Testis (tissue), 3 donors: ENCODE data around the gene RIPPLY1. TPM values are rescaled to one million over a fixed set of nuclear protein-coding genes. Genes with fewer than 3 reads are reported as not detected.

Experiments used
- DNase-seq: peaks from one replicate; pipeline ENCODE4 v3.0.0-alpha.2; 2019
- H3K27ac ChIP-seq, 2 donors: fragments of 200-600 bp; sonication (generic); one replicate each; pipeline ENCODE4 v1.5.1; 2019
- H3K27me3 ChIP-seq: fragments of 200-600 bp; sonication (generic); one replicate; pipeline ENCODE4 v1.5.1; 2019
- H3K36me3 ChIP-seq: fragments of 200-600 bp; sonication (generic); one replicate; pipeline ENCODE4 v1.5.1; 2017; ENCODE audit warnings: low read depth; ENCODE audit errors: missing control alignments
- H3K4me1 ChIP-seq: fragments of 200-600 bp; sonication (generic); one replicate; pipeline ENCODE4 v1.5.1; 2019
- H3K4me3 ChIP-seq, 2 donors: fragments of 200-600 bp; sonication (generic); one replicate each; pipeline ENCODE4 v1.5.1; 2017 to 2019
- H3K9me3 ChIP-seq: fragments of 200-600 bp; sonication (generic); one replicate; pipeline ENCODE4 v1.5.1; 2017
- CTCF ChIP-seq, 3 experiments: fragments of 450-650 bp in 2 of 3; fragments of 200-600 bp in 1 of 3; sonication (generic) in 1 of 3; IDR thresholded peaks; one replicate each; pipeline ENCODE4 v1.5.1; 2016 to 2019; ENCODE audit warnings: antibody characterized with exemption in 3 of 3, mild to moderate bottlenecking in 2 of 3, moderate library complexity in 1 of 3
- POLR2A ChIP-seq: fragments of 450-650 bp; IDR thresholded peaks from one replicate; pipeline ENCODE4 v1.6.1; 2017; ENCODE audit warnings: antibody characterized with exemption, mild to moderate bottlenecking, moderate library complexity
- WGBS, 2 donors: methylation state at CpG; one replicate each; pipeline ENCODE4 v1.1.5; 2018; 5-methylcytosine and 5-hydroxymethylcytosine counted together
- intact Hi-C: fragments of 100-400 bp; cut with DNase I; formaldehyde crosslinking; loops from one replicate; pipeline ENCODE4 v1.15.1; 2023; ENCODE audit warnings: low total_unique reads
- polyA plus RNA-seq: library from polyadenylated mRNA; stranded (reverse); fragments of 350-450 nt; fragmentation: Illumina TruSeq; extraction: RNeasy Lipid Tissue Mini Kit (QIAGEN cat#74804); gene quantifications from one replicate; pipeline ENCODE4 v1.2.3, GENCODE V29; 2014; ENCODE audit warnings: low read depth, low replicate concordance; ENCODE audit not compliant: insufficient read depth
- total RNA-seq, 2 donors: library from RNA; depleted of rRNA; stranded (reverse); fragments of >200 nt; gene quantifications; one replicate each; pipeline ENCODE4 v1.2.3, GENCODE V29; 2016

The RIPPLY1 gene
- total and polyA plus RNA-seq, 3 donors from 2014 or later, result not detected

DNA sequence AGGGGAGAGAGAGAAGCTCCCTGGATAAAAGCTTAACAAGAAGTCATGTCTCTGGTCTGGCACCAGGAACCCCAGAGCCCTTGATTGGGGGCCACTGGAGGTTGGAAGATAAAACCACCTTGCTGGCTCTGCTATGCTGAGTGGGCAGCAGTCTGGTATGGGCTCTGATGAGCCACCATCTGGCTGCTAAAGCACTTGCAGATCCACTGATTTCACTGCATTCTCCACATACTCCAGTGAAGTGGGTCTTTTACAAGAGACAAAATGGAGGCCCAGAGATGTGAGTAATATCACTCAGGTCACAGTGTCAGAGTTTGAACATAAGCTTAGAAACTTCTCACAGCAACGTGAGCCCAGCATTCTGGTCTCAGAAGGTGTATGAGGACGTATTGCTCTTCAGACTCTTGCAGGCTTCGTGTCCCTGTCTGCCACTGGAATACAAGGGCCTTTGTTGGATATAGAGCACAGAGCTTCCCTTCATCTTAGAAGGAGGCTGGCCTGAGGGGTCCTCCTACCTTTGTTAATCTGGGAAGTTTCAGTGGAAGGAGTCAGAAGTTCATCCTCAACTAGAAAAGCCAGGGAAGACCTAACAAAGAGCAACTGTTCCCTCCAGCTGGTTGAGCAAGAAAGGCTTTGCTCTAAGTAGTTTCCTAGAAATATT, 28.8 kb upstream of the RIPPLY1 start:
- no peak for TF ChIP-seq CTCF (IDR thresholded peaks at IDR 0.05)
- TF ChIP-seq POLR2A, result no peak
- WGBS, 2 donors, result 70 to 90% methylated on average over 3 of the region's 3 CpGs
- no peaks in the 10 kb centered on the region for H3K4me1 ChIP-seq
- H3K4me3 ChIP-seq, result no peak overlapping the region
- H3K9me3 ChIP-seq, result no peaks in the 10 kb centered on the region
- DNase-seq, result no peak
- H3K36me3 ChIP-seq, result no peaks in the 10 kb centered on the region
- intact Hi-C loops, result no loop called here
- H3K27ac ChIP-seq, result no peak overlapping the region
- H3K27me3 ChIP-seq, result no peaks in the 10 kb centered on the region

GRCh38 chrX:106928227-106928626, 25.1 kb upstream of the RIPPLY1 start:
- H3K4me1 ChIP-seq, result no peaks in the 10 kb centered on the region
- no peaks in the 10 kb centered on the region for H3K27me3 ChIP-seq
- no peak overlapping the region for H3K27ac ChIP-seq
- 91% methylated on average over 3 of the region's 4 CpGs; no CpG with 5 or more reads in 1 of the 2 donors for WGBS, 2 donors
- no peak for DNase-seq
- intact Hi-C loops, result no loop called here
- no peaks in the 10 kb centered on the region for H3K36me3 ChIP-seq
- H3K4me3 ChIP-seq, result no peak overlapping the region
- no peak for TF ChIP-seq POLR2A
- TF ChIP-seq CTCF (IDR thresholded peaks at IDR 0.05), result no peak
- H3K9me3 ChIP-seq, result no peaks in the 10 kb centered on the region

GRCh38 chrX:106927700-106928099, 24.6 kb upstream of the RIPPLY1 start:
- Histone ChIP-seq H3K27ac (no peak overlapping the region), H3K36me3 (no peaks in the 10 kb centered on the region), H3K27me3 (no peaks in the 10 kb centered on the region), H3K4me1 (no peaks in the 10 kb centered on the region), H3K9me3 (no peaks in the 10 kb centered on the region), H3K4me3 (no peak overlapping the region)
- DNase-seq, result no peak
- intact Hi-C loops, result no loop called here
- TF ChIP-seq CTCF (IDR thresholded peaks at IDR 0.05) (no peak), POLR2A (no peak)
- WGBS, 2 donors, result 84 to 86% methylated on average over 5 of the region's 5 CpGs

GRCh38 chrX:106927023-106927422, 23.9 kb upstream of the RIPPLY1 start:
- Histone ChIP-seq H3K27ac (no peak overlapping the region), H3K9me3 (no peaks in the 10 kb centered on the region), H3K27me3 (no peaks in the 10 kb centered on the region), H3K4me1 (no peaks in the 10 kb centered on the region), H3K4me3 (no peak overlapping the region), H3K36me3 (no peaks in the 10 kb centered on the region)
- WGBS, 2 donors, result 70 to 90% methylated on average over 2 to 3 of the region's 3 CpGs
- intact Hi-C loops, result no loop called here
- no peak for DNase-seq
- TF ChIP-seq CTCF (IDR thresholded peaks at IDR 0.05), result no peak
- TF ChIP-seq POLR2A, result no peak

DNA sequence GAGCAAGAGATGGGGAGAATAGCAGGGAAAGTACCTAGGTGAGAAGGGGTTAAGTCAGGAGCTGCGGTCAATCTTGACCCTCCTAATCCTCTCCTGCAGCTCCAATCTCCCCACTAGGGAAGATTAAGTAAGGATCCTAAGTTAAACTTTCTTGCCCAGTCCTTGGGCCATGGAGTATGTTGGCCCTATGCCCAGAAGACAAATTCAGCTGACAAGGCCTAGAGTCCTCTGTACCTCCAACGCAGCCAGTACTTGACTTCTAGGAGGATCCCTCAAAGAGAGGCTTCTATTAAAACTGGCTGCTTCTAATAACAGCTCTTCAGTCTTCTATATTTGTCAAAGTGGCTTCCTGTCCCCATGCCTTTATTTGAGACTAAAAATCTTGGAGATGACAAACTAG, 18.5 kb upstream of the RIPPLY1 start:
- Histone ChIP-seq H3K27ac (no peak overlapping the region), H3K27me3 (no peaks in the 10 kb centered on the region), H3K9me3 (no peaks in the 10 kb centered on the region), H3K4me1 (no peaks in the 10 kb centered on the region), H3K36me3 (no peaks in the 10 kb centered on the region), H3K4me3 (no peak overlapping the region)
- intact Hi-C loops, result no loop called here
- WGBS, 2 donors, result 33 to 43% methylated on average over 1 to 2 of the region's 2 CpGs
- TF ChIP-seq POLR2A, result no peak
- no peak for TF ChIP-seq CTCF (IDR thresholded peaks at IDR 0.05)
- peak; percentile 34 for DNase-seq
